ENCODE measurements around the gene PRUNE1.

The PRUNE1 gene

DNA sequence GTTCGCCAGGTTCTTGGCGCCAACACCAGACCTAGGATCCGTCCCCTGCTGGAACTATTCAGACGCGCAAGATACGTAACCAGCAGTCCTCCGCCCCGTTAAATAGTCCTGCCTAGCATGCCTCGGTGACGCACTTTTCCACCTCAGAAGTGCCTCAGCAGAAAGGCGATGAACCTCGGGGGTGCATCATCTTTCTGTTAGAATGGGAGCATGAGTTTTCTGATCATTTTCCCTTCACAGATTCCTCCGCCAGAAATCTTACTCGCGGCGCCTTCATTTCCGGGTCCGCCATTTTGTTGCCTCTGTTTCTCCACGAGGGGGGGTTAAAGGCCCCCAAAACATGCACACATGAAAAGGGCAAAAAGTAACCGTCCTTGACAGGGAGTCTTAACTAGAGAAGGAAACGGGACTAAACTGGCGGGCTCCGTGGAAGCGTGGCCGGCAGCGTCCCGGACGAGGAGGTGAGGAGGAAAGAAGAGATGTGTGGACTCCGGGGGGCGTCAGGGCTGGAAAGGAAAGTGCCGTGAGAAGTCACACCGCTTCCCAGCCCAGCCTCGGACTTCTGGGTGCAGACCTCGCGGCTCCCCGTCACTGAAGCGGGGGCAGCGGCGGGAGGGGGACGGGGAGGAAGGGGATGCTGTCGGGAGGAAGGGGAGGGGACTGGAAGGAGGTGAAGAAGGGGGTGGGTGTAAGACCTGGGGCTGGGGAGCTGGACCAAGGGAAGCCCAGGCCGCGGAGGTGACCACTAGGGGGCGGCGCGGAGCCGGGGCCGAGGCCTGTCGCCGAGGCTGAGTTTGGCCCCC is 62.4 kb downstream of the PRUNE1 start, which contains the start of gene GABPB2:
TSS of gene GABPB2 (plus strand) at position 288 of the 803 bp plus-strand sequence. CDS start 17,429 bp downstream, outside the sequence.
- TF ChIP-seq, protein P1, sequence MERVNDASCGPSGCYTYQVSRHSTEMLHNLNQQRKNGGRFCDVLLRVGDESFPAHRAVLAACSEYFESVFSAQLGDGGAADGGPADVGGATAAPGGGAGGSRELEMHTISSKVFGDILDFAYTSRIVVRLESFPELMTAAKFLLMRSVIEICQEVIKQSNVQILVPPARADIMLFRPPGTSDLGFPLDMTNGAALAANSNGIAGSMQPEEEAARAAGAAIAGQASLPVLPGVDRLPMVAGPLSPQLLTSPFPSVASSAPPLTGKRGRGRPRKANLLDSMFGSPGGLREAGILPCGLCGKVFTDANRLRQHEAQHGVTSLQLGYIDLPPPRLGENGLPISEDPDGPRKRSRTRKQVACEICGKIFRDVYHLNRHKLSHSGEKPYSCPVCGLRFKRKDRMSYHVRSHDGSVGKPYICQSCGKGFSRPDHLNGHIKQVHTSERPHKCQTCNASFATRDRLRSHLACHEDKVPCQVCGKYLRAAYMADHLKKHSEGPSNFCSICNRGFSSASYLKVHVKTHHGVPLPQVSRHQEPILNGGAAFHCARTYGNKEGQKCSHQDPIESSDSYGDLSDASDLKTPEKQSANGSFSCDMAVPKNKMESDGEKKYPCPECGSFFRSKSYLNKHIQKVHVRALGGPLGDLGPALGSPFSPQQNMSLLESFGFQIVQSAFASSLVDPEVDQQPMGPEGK (CRISPR knock-in tag; IDR thresholded peaks at IDR 0.05; ENCODE audit: borderline replicate concordance), result peak; percentile 77; the same call in 1 of the 2 replicates
- TF ChIP-seq ARNTL (CRISPR knock-in tag; IDR thresholded peaks at IDR 0.05; ENCODE audit: borderline replicate concordance, low read depth) (no peak; the same call in 1 of the 2 replicates), GLIS3 (CRISPR knock-in tag; IDR thresholded peaks at IDR 0.05) (peak; percentile 40; the same call in 1 of the 2 replicates), CSDC2 (CRISPR knock-in tag; IDR thresholded peaks at IDR 0.05) (0 out of 2 replicates have a peak, but pooled peaks have one; percentile 57)
- TF ChIP-seq, protein P2, sequence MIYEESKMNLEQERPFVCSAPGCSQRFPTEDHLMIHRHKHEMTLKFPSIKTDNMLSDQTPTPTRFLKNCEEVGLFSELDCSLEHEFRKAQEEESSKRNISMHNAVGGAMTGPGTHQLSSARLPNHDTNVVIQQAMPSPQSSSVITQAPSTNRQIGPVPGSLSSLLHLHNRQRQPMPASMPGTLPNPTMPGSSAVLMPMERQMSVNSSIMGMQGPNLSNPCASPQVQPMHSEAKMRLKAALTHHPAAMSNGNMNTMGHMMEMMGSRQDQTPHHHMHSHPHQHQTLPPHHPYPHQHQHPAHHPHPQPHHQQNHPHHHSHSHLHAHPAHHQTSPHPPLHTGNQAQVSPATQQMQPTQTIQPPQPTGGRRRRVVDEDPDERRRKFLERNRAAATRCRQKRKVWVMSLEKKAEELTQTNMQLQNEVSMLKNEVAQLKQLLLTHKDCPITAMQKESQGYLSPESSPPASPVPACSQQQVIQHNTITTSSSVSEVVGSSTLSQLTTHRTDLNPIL (CRISPR knock-in tag; IDR thresholded peaks at IDR 0.05; ENCODE audit: low read depth), result no peak
- TF ChIP-seq, protein P3, sequence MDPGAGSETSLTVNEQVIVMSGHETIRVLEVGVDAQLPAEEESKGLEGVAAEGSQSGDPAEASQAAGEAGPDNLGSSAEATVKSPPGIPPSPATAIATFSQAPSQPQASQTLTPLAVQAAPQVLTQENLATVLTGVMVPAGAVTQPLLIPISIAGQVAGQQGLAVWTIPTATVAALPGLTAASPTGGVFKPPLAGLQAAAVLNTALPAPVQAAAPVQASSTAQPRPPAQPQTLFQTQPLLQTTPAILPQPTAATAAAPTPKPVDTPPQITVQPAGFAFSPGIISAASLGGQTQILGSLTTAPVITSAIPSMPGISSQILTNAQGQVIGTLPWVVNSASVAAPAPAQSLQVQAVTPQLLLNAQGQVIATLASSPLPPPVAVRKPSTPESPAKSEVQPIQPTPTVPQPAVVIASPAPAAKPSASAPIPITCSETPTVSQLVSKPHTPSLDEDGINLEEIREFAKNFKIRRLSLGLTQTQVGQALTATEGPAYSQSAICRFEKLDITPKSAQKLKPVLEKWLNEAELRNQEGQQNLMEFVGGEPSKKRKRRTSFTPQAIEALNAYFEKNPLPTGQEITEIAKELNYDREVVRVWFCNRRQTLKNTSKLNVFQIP (CRISPR knock-in tag; IDR thresholded peaks at IDR 0.05; ENCODE audit: borderline replicate concordance, low read depth), result peak; percentile 95; the same call in 1 of the 2 replicates
- ATAC-seq, result peak; percentile 90

DNA sequence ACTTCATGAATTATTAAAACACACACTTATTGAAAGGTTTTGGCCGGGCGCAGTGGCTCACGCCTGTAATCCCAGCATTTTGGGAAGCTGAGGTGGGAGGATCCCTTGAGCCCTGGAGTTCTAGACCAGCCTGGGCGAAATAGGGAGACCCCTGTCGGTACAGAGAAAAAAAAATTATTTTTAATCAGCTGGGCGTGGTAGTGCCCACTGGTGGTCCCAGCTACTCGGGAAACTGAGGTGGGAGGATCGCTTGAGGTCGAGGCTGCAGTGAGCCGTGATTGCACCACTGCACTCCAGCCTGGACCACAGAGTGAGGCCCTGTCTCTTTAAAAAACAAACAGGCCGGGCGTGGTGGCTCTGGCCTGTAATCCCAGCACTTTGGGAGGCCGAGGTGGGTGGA is 64.0 kb downstream of the PRUNE1 start:
- TF ChIP-seq ZFP3 (CRISPR knock-in tag; IDR thresholded peaks at IDR 0.05) (no peak), CSDC2 (CRISPR knock-in tag; IDR thresholded peaks at IDR 0.05) (no peak), ARNTL (CRISPR knock-in tag; IDR thresholded peaks at IDR 0.05; ENCODE audit: borderline replicate concordance, low read depth) (no peak), PPARA (CRISPR knock-in tag; IDR thresholded peaks at IDR 0.05; ENCODE audit: borderline replicate concordance) (no peak), ZNF565 (CRISPR knock-in tag; conservative IDR thresholded peaks at IDR 0.05; ENCODE audit: low read depth) (no peak), ESRRG (CRISPR knock-in tag; IDR thresholded peaks at IDR 0.05) (no peak), ZC3H10 (CRISPR knock-in tag; IDR thresholded peaks at IDR 0.05) (no peak), RARB (CRISPR knock-in tag; IDR thresholded peaks at IDR 0.05) (no peak), TOX (CRISPR knock-in tag; IDR thresholded peaks at IDR 0.05; ENCODE audit: borderline replicate concordance) (no peak), BACH2 (CRISPR knock-in tag; IDR thresholded peaks at IDR 0.05; ENCODE audit: borderline replicate concordance) (no peak), ZNF8 (CRISPR knock-in tag; IDR thresholded peaks at IDR 0.05) (no peak)
- TF ChIP-seq, protein P4, sequence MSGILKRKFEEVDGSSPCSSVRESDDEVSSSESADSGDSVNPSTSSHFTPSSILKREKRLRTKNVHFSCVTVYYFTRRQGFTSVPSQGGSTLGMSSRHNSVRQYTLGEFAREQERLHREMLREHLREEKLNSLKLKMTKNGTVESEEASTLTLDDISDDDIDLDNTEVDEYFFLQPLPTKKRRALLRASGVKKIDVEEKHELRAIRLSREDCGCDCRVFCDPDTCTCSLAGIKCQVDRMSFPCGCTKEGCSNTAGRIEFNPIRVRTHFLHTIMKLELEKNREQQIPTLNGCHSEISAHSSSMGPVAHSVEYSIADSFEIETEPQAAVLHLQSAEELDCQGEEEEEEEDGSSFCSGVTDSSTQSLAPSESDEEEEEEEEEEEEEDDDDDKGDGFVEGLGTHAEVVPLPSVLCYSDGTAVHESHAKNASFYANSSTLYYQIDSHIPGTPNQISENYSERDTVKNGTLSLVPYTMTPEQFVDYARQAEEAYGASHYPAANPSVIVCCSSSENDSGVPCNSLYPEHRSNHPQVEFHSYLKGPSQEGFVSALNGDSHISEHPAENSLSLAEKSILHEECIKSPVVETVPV (CRISPR knock-in tag; IDR thresholded peaks at IDR 0.05), result no peak
- TF ChIP-seq, protein P5, sequence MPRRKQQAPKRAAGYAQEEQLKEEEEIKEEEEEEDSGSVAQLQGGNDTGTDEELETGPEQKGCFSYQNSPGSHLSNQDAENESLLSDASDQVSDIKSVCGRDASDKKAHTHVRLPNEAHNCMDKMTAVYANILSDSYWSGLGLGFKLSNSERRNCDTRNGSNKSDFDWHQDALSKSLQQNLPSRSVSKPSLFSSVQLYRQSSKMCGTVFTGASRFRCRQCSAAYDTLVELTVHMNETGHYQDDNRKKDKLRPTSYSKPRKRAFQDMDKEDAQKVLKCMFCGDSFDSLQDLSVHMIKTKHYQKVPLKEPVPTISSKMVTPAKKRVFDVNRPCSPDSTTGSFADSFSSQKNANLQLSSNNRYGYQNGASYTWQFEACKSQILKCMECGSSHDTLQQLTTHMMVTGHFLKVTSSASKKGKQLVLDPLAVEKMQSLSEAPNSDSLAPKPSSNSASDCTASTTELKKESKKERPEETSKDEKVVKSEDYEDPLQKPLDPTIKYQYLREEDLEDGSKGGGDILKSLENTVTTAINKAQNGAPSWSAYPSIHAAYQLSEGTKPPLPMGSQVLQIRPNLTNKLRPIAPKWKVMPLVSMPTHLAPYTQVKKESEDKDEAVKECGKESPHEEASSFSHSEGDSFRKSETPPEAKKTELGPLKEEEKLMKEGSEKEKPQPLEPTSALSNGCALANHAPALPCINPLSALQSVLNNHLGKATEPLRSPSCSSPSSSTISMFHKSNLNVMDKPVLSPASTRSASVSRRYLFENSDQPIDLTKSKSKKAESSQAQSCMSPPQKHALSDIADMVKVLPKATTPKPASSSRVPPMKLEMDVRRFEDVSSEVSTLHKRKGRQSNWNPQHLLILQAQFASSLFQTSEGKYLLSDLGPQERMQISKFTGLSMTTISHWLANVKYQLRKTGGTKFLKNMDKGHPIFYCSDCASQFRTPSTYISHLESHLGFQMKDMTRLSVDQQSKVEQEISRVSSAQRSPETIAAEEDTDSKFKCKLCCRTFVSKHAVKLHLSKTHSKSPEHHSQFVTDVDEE (CRISPR knock-in tag; IDR thresholded peaks at IDR 0.05), result no peak
- TF ChIP-seq, protein P2 (CRISPR knock-in tag; IDR thresholded peaks at IDR 0.05; ENCODE audit: low read depth), result no peak
- TF ChIP-seq, protein P3 (CRISPR knock-in tag; IDR thresholded peaks at IDR 0.05; ENCODE audit: borderline replicate concordance, low read depth), result no peak
- TF ChIP-seq, protein P1 (CRISPR knock-in tag; IDR thresholded peaks at IDR 0.05; ENCODE audit: borderline replicate concordance), result no peak
- no peak for ATAC-seq

Data from SK-N-SH treated with all-trans-retinoic acid at 6 μM for 48 hours (cell line).